ENCODE data around the gene NPPB.

DNA sequence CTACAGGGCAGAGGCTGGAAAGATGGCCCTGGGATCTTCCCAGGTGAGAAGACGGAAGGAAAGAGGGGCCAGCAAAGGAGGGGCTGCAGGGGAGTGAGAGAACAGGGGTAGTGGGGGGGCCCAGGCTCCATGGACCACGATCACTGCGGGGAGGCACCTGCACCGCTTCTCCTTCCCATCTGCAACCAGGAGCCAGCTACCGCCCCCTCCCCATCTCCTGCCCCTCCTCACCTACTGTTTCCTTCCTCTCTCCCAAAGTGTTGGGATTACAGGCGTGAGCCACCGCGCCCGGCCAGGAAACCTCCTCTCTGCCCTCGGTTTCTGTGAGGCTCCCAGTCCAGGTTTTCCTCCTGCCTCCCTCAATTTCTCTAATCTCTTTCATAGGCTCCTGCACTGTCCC is 48.1 kb upstream of the NPPB start:
- TF ChIP-seq, protein P1, sequence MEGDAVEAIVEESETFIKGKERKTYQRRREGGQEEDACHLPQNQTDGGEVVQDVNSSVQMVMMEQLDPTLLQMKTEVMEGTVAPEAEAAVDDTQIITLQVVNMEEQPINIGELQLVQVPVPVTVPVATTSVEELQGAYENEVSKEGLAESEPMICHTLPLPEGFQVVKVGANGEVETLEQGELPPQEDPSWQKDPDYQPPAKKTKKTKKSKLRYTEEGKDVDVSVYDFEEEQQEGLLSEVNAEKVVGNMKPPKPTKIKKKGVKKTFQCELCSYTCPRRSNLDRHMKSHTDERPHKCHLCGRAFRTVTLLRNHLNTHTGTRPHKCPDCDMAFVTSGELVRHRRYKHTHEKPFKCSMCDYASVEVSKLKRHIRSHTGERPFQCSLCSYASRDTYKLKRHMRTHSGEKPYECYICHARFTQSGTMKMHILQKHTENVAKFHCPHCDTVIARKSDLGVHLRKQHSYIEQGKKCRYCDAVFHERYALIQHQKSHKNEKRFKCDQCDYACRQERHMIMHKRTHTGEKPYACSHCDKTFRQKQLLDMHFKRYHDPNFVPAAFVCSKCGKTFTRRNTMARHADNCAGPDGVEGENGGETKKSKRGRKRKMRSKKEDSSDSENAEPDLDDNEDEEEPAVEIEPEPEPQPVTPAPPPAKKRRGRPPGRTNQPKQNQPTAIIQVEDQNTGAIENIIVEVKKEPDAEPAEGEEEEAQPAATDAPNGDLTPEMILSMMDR (IDR thresholded peaks at IDR 0.05) = no peak
- no peak for TF ChIP-seq POLR2A (IDR thresholded peaks at IDR 0.05)

Data from prostate gland (tissue), 2 donors.